H1 (cell line): ENCODE data around the gene PLP2. TPM values are rescaled to one million over a fixed set of nuclear protein-coding genes. Genes with fewer than 3 reads are reported as not detected.

Source experiments
- ASH2L ChIP-seq: fragments of 200-600, 300-600 bp; sonication (generic); IDR thresholded peaks from one replicate; pipeline ENCODE4 v1.7.1; 2017; ENCODE audit warnings: low read length
- ATF2 ChIP-seq: IDR thresholded peaks from 2 replicates; pipeline ENCODE4 v1.6.1; 2012; ENCODE audit warnings: low read length, inconsistent platforms
- BCL11A ChIP-seq, 2 experiments: IDR thresholded peaks; one replicate each; pipeline ENCODE4 v1.6.1; 2011; ENCODE audit warnings: low read depth in 2 of 2, low read length in 2 of 2, mild to moderate bottlenecking in 2 of 2
- KDM1A ChIP-seq: fragments of 200-600, 300-600 bp; sonication (generic); IDR thresholded peaks from 2 replicates; pipeline ENCODE4 v1.7.1; 2016; ENCODE audit warnings: mild to moderate bottlenecking, low read length, borderline replicate concordance
- MAFK ChIP-seq: IDR thresholded peaks from 2 replicates; pipeline ENCODE4 v1.6.1; 2012; ENCODE audit warnings: low read depth, mild to moderate bottlenecking, improper control_type of control experiment, low read length
- SP2 ChIP-seq: IDR thresholded peaks from 2 replicates; pipeline ENCODE4 v1.6.1; 2012; ENCODE audit warnings: mild to moderate bottlenecking, low read length, inconsistent platforms
- TCF12 ChIP-seq: IDR thresholded peaks from 2 replicates; pipeline ENCODE4 v1.6.1; 2011; ENCODE audit warnings: low read depth, mild to moderate bottlenecking, low read length
- TEAD4 ChIP-seq: IDR thresholded peaks from 2 replicates; pipeline ENCODE4 v1.6.1; 2012; ENCODE audit warnings: low read depth, low read length, inconsistent platforms, mixed read lengths
- polyA plus RNA-seq, 7 experiments: library from polyadenylated mRNA; depleted of rRNA in 3 of 7; stranded (reverse) in 5 of 7; unstranded in 2 of 7; fragments of >200 nt in 5 of 7; fragments of 200-250 nt in 2 of 7; gene quantifications; 1 replicate in 5 of 7; 2 replicates in 1 of 7; 4 replicates in 1 of 7; pipeline versions ENCODE4 v1.2.1 to v1.2.3, GENCODE V29; 2011 to 2013; ENCODE audit warnings: missing spikeins in 2 of 7, mixed read lengths in 2 of 7
- total RNA-seq: library from RNA; stranded (reverse); fragmentation: NEBNext Ultra II Directional; extraction: Animal tissue kit (Norgen Biotek cat#: 25700); gene quantifications from 2 replicates; pipeline ENCODE4 v1.2.1, GENCODE V29; 2021

Gene PLP2
- total and polyA plus RNA-seq, 2 of the 8 experiments (the other 6 are each of a cell fraction or from before 2014, with no cell fraction given): 10.3 to 23.4 TPM

- TF ChIP-seq TEAD4 (no peak), MAFK (no peak), SP2 (no peak), ASH2L (no peak), ATF2 (no peak), BCL11A (IDR thresholded peaks at IDR 0.05; ENCODE audit: low read depth in 2 of 2, low read length in 2 of 2) (no peak), KDM1A (no peak), TCF12 (no peak)
- TF ChIP-seq, all 59 proteins: peak for 0
Measured at GRCh38 chrX:49204709-49205108, 33.0 kb downstream of the PLP2 start (continued).
